Measurements from ENCODE around the gene ATXN7L1.
A peak's percentile ranks its signal among the peaks of the same experiment; 100 is the strongest.

The ATXN7L1 gene, protein sequence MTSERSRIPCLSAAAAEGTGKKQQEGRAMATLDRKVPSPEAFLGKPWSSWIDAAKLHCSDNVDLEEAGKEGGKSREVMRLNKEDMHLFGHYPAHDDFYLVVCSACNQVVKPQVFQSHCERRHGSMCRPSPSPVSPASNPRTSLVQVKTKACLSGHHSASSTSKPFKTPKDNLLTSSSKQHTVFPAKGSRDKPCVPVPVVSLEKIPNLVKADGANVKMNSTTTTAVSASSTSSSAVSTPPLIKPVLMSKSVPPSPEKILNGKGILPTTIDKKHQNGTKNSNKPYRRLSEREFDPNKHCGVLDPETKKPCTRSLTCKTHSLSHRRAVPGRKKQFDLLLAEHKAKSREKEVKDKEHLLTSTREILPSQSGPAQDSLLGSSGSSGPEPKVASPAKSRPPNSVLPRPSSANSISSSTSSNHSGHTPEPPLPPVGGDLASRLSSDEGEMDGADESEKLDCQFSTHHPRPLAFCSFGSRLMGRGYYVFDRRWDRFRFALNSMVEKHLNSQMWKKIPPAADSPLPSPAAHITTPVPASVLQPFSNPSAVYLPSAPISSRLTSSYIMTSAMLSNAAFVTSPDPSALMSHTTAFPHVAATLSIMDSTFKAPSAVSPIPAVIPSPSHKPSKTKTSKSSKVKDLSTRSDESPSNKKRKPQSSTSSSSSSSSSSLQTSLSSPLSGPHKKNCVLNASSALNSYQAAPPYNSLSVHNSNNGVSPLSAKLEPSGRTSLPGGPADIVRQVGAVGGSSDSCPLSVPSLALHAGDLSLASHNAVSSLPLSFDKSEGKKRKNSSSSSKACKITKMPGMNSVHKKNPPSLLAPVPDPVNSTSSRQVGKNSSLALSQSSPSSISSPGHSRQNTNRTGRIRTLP

DNA sequence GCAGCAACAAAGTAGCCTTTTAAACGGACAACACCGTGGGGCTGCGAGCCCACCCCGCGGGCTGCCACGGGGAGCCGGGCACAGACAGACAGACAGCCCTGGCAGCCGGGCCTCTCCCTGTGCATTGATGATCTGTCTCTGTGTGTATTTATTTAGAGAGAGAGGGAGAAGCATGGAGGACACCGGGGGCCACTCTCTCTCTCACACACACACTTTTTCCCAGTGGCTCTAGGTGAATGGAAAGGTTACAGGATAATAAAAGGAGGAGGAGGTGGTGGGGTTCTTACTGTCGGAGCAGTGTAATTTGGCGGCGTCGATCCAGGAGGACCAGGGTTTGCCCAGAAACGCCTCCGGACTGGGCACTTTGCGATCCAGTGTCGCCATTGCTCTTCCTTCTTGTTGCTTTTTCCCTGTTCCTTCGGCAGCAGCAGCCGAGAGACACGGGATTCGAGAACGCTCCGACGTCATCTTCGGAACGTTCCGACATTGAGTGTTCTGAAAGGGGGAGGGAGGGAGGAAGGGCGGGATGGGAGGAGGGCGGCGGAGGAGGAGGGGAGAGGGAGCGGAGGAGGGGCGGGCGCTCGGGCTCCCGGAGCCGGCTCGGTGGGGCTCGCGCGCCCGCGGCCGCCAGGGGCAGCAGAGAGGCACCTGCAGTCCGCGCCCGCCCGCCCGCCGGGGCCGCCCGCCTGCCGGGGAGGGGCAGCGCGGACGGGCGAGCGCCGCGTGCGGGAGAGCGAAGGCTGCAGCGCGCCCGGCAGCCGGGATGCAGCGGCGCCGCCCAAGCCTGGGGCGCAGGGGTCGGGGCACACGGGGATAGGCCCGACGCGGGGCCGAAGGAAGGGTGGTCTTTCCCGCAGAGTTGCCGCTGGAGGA is at the start of gene ATXN7L1:
ATXN7L1 (minus strand) TSS at position 509 of the 873 bp plus-strand sequence; CDS start at position 468, 41 bp downstream.
- peak; percentile 82 for DNase-seq (ENCODE audit: low read depth)

DNA sequence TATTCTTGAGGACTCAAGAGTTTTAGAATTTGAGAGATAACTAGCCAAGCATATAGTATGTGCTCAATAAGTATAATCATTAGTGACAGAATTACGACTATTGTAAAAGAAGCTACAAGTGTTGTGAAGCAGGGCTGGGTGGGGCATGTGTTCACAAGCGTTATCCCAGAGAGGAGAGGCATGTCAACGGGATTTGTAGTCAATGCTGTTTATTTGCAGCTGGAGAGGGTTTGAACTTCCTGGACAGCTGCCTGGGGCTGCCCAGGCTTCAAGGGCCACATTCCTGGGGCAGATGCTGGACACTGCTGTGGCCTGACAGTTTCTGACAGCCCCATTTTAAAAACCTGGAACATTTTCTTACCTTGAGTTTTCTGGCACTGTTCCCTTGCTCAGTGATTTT is 49.7 kb upstream of the ATXN7L1 start:
- no peak for DNase-seq (ENCODE audit: low read depth)

DNA sequence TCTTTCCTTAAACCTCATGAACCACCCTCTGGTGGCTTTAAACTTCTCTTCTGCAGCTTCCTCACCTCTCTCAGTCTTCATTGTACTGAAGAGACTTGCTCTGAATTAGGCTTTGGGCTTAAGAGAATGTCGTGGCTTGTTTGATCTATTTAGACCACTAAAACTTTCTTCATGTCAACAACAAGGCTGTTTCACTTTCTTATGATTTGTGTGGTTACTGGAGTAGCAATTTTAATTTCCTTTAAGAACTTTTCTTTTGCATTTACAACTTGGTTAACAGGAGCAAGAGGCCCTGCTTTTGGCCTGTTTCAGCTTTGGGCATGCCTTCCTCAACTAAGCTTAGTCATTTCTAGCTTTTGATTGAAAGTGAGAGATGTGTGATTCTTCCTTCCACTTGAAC is 48.5 kb upstream of the ATXN7L1 start:
- DNase-seq (ENCODE audit: low read depth), result no peak

DNA sequence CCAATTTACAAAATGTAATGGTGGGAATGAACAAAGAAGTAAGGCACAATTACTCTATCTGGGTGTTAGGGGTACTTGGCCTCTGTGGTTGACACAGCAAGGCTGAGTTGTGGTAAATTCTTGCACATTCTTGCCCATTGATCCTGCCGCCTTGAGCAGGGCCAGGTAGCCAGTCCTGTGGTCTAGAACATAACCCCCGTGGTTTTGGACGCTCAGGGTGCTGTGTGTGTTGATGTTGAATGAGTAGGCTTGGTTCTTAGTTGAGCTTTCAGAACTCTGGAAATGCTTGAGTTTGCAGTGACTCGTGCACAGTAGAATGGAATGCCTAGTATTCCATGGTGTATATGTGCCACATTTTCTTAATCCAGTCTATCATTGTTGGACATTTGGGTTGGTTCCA is 44.4 kb upstream of the ATXN7L1 start:
- DNase-seq (ENCODE audit: low read depth), result no peak

DNA sequence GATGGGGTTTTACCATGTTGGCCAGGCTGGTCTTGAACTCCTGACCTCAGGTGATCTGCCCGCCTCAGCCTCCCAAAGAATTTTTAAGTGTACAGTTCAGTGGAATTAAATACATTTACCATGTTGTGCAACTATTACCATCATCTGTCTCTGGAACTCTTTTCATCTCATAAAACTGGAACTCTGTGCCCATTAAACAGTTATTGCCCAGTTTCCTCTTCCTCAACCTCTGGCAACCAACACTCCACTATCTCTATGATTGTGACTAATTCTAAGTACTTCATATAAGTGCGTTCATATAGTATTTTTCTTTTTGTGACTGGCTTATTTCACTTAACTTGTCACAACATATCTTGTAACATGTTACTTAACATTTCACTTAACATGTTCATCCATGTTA is 41.3 kb upstream of the ATXN7L1 start:
- DNase-seq (ENCODE audit: low read depth), result no peak

DNA sequence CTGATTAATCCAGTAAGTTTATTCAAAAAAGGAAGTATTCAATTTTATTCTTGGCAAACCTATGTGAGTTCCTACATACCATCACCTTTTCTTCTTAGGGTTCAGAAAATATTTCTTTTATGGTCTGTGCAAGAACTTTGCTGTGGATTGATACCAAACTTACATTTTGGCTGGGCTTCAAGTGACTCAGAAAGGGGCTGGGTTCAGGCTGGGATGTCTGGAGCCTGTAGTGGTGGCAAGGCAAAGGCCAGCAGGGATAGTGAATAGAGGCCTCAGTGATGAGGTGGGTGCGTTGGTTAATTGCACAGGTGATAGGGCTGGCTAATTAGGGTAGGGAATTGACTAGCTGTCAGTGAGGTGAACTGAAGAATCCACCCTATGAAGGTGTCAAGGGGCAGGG is 40.2 kb upstream of the ATXN7L1 start:
- no peak for DNase-seq (ENCODE audit: low read depth)

DNA sequence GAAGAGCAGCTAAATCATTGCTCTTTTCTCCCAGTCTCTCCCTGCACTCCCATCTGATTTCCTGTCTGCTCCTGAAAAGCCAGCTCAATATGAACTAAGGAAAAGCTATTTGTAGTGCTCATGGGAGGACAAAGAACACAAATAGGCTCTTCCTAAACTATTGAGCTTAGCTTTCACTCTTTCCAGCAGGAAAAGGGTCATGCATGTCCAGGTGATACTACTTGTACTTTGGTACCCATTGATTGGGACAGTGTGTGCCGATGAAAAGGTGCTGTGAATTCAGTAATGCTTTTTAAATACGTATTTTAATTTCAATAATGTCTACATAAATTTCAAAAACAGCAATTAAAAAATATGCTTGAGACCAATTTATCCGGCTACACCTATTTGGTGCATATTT is 37.5 kb upstream of the ATXN7L1 start:
- no peak for DNase-seq (ENCODE audit: low read depth)

DNA sequence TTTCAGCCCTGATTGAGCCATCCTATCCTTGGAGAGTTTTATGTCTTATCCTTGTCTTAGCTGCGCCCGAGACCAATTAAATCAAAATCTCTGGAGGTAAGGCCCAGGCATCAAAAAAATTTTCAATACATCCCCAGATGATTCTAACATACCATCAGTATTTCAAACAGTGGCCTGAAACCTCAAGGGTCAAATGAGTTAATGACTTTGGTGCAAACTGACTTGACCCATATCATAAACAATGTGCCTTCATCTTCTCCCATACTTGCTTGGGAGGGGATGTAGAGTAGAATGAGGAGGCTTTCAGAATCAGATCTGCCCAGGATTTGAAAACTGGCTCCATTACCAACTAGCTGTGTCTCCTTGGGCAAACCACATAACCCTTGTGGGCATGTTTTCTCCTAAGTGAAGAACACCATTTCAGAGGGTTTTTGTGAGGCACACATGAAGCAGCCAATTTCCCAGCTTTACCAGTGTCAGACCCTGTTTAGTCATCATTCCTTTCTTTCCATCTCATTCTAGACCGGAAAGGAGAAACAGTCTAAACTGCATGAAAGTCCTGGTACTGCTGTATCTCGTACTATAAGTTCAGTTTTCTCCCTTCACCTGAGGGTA is 35.7 kb upstream of the ATXN7L1 start:
- no peak for DNase-seq (ENCODE audit: low read depth)

DNA sequence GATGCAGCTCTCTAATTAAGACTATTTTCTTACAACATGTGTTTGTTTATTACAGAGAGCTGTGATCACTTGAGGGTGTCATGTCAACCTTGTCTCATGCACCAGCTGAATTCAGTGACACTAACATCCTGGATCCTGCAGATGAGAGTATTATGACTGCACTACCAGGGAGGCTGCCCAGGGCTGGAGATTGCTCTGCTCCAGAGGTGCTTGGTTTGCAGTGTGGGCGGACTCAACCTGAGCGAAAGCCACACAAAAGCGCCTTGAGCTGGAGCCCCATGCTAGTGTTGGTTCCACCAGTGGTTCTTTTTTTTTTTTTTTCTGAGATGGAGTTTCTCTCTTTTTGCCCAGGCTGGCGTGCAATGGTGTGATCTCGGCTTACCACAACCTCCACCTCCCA is 33.8 kb upstream of the ATXN7L1 start:
- no peak for DNase-seq (ENCODE audit: low read depth)

DNA sequence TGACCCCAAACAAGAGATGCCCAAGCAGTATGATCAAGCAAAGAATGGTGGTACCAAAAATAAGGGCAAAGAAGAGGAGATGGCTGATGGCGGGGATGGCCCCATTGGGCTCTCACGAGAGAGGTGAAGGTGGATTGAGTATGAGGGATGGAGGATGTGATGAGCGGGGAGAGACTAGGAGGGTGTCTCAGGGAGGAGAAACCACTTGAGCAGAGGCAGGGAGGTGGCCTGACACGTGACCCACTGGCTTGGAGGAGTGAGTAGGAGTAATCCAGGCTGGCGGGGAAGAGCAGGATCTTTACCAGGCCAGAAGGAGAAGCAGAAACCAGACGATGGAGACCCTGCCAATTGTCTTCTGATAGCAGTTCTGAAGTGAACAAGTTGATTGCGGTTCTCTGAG is 33.3 kb upstream of the ATXN7L1 start:
- no peak for DNase-seq (ENCODE audit: low read depth)

DNA sequence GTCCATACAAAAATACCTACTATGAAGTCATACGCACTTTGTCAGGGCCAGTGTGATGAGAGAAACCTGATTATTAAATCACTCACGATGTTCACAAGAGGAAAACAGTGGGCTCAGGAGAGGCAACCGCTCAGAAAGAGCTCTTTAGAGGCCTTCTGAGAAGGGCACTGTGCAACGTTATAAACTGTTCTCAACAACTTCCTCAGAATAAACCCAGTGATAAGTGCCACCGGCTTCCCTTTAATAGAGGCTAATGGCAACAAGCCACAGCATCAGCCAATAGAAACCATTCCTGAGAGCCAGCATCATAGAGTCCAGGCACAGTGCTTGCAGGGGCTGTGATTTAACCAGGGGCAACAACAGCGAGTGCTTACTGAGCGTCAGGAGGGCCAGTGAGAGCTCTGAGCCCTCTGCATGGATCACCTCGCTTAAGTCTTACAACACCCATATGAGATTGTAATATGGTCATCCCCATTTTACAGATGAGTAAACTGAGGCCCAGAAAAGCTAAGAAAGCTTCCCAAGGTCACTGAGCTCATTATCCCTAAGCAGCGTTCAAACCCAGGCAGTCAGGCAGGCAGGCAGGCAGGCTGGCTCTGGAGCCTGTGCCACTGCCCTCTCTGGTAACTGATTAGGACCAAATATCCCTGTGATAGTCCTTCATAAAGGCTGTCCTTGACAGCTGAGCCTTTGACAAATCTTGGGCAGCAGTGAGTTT is 30.9 kb upstream of the ATXN7L1 start:
- DNase-seq (ENCODE audit: low read depth), result no peak

DNA sequence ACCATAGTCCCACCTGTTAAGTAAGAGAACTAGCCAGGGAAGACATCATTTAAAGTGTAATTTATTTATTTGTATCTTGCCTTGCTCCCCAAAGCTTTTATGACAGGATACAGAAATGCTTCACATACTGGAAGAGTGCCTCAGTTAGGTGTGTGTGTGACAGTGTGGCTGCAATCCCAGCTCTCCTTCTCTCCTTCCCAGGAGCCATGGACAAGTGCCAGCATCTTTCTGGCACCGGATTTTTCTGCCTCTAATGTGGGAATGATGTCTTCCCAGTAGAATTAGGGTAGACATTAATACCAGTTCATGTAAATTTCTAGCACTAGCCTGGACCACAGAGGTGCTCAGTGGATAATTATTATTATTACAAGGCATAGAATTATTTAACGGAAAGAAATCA is 30.3 kb upstream of the ATXN7L1 start:
- DNase-seq (ENCODE audit: low read depth), result no peak

DNA sequence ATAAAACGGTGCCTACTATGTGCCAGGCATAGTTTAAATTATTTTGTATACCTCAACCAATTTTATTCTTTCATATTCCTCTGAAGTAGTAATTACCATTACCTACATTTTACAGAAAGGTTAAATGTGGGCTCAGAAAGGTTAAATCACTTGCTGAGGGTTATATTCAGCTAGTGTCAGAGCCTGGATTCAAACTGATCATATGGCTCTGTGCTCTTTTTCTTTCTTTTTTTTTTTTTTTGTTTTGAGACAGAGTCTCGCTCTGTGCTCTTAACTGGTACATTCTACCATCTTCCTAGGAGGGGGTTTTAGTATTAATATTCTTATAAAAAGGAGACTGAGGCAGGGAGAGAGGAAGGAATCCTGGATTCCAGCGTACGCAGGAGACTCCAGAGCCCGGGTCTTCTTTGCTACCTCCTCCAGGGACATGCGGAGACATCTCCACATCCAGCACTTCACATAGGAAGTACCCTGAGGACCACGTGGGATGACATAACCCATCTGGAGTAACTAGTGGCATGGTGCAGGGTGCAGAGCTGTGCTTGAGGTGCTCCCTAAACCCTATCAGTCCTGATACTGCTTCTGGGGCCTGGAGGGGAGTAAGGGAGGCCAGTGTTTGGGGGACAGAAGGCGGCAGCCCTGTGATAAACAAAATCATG is 29.6 kb upstream of the ATXN7L1 start:
- no peak for DNase-seq (ENCODE audit: low read depth)

DNA sequence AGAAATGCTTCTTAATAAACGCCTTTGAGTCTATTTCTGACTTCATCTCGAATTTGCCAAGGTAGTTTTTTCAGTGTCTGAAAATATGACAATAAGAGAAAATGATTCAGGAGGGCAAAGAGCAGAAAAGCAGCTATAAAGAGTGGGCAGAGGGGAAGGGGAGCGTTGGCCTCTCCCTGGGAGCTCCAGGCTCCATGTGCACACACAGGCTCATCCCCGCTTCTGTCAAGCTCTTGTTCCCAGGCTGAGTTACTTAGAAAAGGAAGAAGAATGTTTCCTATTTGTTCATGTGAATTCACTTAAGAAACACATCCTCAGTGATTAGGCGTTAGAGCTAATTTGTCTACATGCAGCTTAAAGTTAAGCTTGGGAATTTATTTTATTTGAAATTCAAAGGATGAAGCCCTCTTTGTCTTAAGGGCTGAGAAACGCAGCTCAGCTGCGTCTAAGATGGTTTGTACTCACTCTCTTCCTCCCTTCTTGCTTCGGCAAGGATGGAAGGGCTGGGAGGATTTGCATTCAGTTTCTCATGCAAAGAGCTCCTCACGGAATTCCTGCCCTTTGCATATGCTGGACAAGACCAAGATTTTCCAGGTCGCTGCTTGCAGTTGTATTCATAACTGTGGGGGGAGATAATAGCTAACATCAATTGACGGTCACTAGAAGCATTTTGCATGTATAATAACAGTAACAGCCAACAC is 29.0 kb upstream of the ATXN7L1 start:
- no peak for DNase-seq (ENCODE audit: low read depth)

DNA sequence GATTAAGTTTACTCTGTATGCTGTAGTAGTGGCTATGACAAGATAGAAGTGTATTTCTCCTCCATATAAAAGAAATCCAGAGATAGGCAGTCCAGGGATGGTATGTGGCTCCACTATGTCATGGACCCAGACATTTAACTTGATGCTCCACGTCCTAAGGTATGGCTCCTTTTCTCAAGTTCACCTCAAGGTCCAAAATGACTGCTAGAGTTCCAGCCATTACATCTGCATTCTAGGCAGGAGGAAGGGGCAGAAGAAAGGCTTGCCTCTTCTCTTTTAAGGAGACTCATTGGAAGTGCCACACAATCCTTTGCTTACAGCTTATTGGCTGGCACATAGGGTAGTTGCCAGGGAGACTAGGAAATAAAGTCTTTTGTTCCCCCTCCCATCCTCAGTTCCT is 27.7 kb upstream of the ATXN7L1 start:
- DNase-seq (ENCODE audit: low read depth), result no peak

DNA sequence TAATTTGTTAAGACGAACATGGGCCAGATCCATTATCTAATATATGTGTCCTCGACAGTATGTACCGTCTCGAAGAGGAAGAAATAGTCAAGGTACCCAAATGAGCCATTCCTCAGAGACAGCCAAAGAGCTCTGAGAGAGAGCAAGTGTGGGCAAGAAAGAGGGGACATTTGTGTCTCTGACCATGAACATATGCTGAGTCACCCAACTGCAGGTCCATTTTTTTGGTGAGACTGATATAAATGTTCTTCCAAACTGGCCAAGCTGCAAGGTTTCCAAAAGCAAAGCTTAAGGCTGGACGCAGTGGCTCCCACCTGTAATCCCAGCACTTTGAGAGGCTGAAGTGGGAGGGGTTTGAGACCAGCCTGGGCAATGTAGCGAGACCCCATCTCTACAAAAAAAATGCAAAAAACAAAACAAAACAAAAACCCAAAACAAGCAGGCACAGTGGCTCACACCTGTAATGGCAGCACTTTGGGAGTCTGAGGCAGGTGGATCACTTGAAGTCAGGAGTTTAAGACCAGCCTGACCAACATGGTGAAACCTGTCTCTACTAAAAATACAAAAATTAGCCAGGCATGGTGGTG is 26.0 kb upstream of the ATXN7L1 start:
- no peak for DNase-seq (ENCODE audit: low read depth)

DNA sequence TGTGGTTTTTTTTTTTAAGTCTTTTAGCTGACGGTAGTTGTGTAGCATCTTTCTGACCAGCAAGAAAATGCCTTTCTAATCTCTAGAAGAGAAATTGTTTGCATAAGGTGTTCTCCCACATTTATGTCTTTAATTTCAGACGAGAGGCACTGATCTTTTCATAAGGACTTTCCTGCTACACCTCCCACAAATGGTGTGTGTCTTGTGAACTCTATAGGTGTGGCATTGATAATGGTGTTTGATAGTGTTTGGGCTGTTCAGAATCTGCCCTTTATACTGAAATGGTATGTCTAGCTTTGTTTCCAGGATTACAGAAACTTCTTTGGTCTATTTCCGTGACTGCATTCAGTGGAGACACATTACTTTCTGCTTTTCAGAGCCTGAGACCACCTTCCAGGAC is 21.6 kb upstream of the ATXN7L1 start:
- DNase-seq (ENCODE audit: low read depth), result no peak

DNA sequence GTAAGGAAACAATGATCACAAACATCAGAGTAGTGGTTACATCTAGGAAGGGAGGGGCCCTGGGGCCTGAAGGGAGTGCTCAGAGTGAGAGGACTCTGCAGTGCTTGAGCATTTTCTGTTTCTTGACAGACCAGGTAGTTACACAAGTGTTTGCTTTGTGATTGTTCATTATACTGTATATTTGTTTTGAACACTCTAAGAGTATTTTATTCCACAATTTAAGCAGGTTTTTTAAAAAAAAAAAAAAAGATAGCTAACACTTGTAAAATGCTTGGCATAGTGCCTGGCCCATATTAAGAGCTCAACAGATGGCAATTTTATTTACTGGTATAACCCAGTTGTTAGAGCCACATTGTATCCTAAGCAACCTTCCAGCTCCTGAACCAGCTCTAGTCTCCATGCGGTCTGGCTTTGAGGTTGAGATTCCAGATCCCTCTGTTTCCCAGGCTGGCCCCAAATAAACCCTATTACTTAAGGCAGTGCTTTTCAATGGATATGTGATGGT is 20.1 kb upstream of the ATXN7L1 start:
- DNase-seq (ENCODE audit: low read depth), result no peak

DNA sequence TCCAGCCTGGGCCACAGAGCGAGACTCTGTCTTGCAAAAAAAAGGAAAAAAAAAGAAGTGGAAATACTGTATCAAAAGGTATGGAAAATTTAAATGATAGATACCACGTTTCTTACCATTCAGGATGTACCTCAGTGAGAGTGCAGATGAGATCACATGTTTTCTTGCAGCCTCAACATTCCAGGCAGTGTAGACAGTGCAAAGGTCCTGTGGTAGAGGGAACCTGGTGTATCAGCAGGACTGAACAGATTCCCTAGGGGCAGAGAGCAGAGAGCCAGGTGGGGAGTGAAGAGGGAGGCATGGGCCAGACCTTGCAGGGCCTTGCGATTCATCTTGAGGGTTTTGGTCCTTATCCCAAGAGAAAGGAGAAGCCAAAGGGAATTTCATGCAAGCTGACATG is 17.7 kb upstream of the ATXN7L1 start:
- no peak for DNase-seq (ENCODE audit: low read depth)

All from HS-27A (cell line).